NCI-H460 (cell line): ENCODE data around the gene LAMA1. TPM values are rescaled to one million over a fixed set of nuclear protein-coding genes. Genes with fewer than 3 reads are reported as not detected.
A peak's percentile ranks its signal among the peaks of the same experiment; 100 is the strongest.

Source experiments
- DNase-seq: peaks from one replicate; pipeline ENCODE4 v3.0.0-alpha.2; 2016; ENCODE audit warnings: low read depth; ENCODE audit errors: extremely low read depth
- total RNA-seq: library from RNA; depleted of rRNA; stranded (reverse); fragments of >200 nt; shearing (Covaris generic); gene quantifications from 2 replicates; pipeline ENCODE4 v1.2.3, GENCODE V29; 2014

The LAMA1 gene
- total RNA-seq, 1 experiment from 2014 or later, result 222 TPM

GRCh38 chr18:7105943-7106342, 11.7 kb downstream of the LAMA1 start:
- DNase-seq, result no peak

- DNase-seq, result no peak
These were observed 12.3 kb downstream of the LAMA1 start for GRCh38 chr18:7105268-7105667.

- no peak for DNase-seq
These were observed 12.9 kb downstream of the LAMA1 start for GRCh38 chr18:7104649-7105048.

GRCh38 chr18:7102131-7102530, 15.5 kb downstream of the LAMA1 start:
- DNase-seq, result no peak

GRCh38 chr18:7096838-7097237, 20.8 kb downstream of the LAMA1 start:
- DNase-seq, result no peak

- no peak for DNase-seq
These were observed 23.2 kb downstream of the LAMA1 start for GRCh38 chr18:7094427-7094826.

- no peak for DNase-seq
These were observed 26.8 kb downstream of the LAMA1 start for GRCh38 chr18:7090771-7091170.

GRCh38 chr18:7089369-7089768, 28.2 kb downstream of the LAMA1 start:
- DNase-seq, result no peak

GRCh38 chr18:7084080-7085065, 33.2 kb downstream of the LAMA1 start:
- peak; percentile 30 for DNase-seq

GRCh38 chr18:7082671-7083070, 34.9 kb downstream of the LAMA1 start:
- no peak for DNase-seq

GRCh38 chr18:7079231-7079630, 38.4 kb downstream of the LAMA1 start:
- no peak for DNase-seq

GRCh38 chr18:7072593-7072992, 45.0 kb downstream of the LAMA1 start:
- DNase-seq, result no peak

- DNase-seq, result no peak
These were observed 46.0 kb downstream of the LAMA1 start for GRCh38 chr18:7071600-7071999.

- DNase-seq, result no peak
These were observed 47.1 kb downstream of the LAMA1 start for GRCh38 chr18:7070466-7070865.

- DNase-seq, result no peak
These were observed 48.6 kb downstream of the LAMA1 start for GRCh38 chr18:7068871-7069590.

- no peak for DNase-seq
These were observed 50.5 kb downstream of the LAMA1 start for GRCh38 chr18:7066965-7067555.

- no peak for DNase-seq
These were observed 51.9 kb downstream of the LAMA1 start for GRCh38 chr18:7065736-7066135.

- DNase-seq, result no peak
These were observed 53.3 kb downstream of the LAMA1 start for GRCh38 chr18:7064346-7064745.

- no peak for DNase-seq
These were observed 54.8 kb downstream of the LAMA1 start for GRCh38 chr18:7062811-7063210.

- no peak for DNase-seq
These were observed 55.4 kb downstream of the LAMA1 start for GRCh38 chr18:7062236-7062635.

- no peak for DNase-seq
These were observed 58.3 kb downstream of the LAMA1 start for GRCh38 chr18:7059276-7059675.
